Upper lobe of left lung (tissue), 4 donors: Measurements from ENCODE around the gene FAM107A.

Experiments used
- CTCF ChIP-seq, 6 experiments: fragments of 450-650 bp in 4 of 6; fragments of 200-600 bp in 2 of 6; sonication (generic) in 2 of 6; IDR thresholded peaks; one replicate each; pipeline ENCODE4 v1.5.1; 2016 to 2019; ENCODE audit warnings: antibody characterized with exemption in 6 of 6
- EP300 ChIP-seq, 4 donors: sonication (generic); formaldehyde crosslinking; IDR thresholded peaks; one replicate each; pipeline ENCODE4 v1.5.1; 2017; ENCODE audit warnings: antibody characterized with exemption in 4 of 4, control low read depth in 2 of 4

GRCh38 chr3:58553003-58553402 lies 24.2 kb downstream of the FAM107A start:
- TF ChIP-seq EP300 (IDR thresholded peaks at IDR 0.05) (no peak), CTCF (IDR thresholded peaks at IDR 0.05) (no peak)
